Stimulated activated naive CD8-positive, alpha-beta T cell treated with anti-CD3 and anti-CD28 coated beads, Interleukin-15, amount 100 ng/mL, for 72 hours (primary cell): ENCODE data around the gene KRT16.
"Not testable (repeated sequence)": the region's sequence is repeated elsewhere in the genome, so short reads cannot be mapped to it uniquely, and the experiment has no call there.

Experiments used
- ATAC-seq: fragments of 150-1000 bp; cut with Tn5 transposase; 2 replicates; pipeline ENCODE4 v1.10.0; 2021; ENCODE audit warnings: mild to moderate bottlenecking, moderate library complexity
- DNase-seq, 2 donors: peaks; one replicate each; pipeline ENCODE4 v3.0.0; 2021 to 2022
- H3K27ac Mint-ChIP-seq, 2 donors: one replicate each; pipeline ENCODE4 v1.8.0; 2022; ENCODE audit warnings: mild to moderate bottlenecking in 2 of 2, mixed read lengths in 2 of 2, moderate library complexity in 2 of 2
- H3K27me3 Mint-ChIP-seq: one replicate; pipeline ENCODE4 v1.8.0; 2022; ENCODE audit warnings: mixed read lengths
- H3K4me1 Mint-ChIP-seq: one replicate; pipeline ENCODE4 v1.8.0; 2022; ENCODE audit warnings: mild to moderate bottlenecking, mixed read lengths
- H3K4me3 Mint-ChIP-seq, 2 donors: one replicate each; pipeline ENCODE4 v1.8.0; 2022; ENCODE audit warnings: mild to moderate bottlenecking in 2 of 2, mixed read lengths in 2 of 2, moderate library complexity in 1 of 2
- H3K9me3 Mint-ChIP-seq, 2 donors: one replicate each; pipeline ENCODE4 v1.8.0; 2022; ENCODE audit warnings: mixed read lengths in 2 of 2

Gene KRT16

DNA sequence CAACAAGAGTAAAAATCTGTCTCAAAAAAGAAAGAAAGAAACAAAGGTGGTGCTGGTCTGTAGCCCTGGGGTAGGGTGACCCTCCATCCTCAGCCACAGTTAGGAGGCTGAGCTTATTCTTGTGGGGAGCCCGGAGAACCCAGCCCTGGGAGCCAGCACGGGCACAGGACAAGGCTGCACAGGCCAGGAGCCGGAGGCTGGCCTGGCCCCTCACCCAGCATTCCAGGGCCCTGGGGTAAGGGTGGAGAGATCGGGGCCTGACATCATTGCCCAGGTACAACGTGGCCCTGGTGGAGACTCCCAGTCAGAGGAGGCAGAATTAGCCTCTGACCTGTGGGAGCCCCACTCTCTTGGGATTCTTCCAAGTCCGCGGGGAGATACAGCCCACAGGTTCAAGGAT lies 22.1 kb upstream of the KRT16 start:
- no peak overlapping the region for H3K4me3 Mint-ChIP-seq
- DNase-seq (no peak), ATAC-seq (peak; percentile 36)
- H3K27ac Mint-ChIP-seq: no peak overlapping the region
- no peaks in the 10 kb centered on the region for H3K9me3 Mint-ChIP-seq
- H3K4me1 Mint-ChIP-seq: no peaks in the 10 kb centered on the region
- H3K27me3 Mint-ChIP-seq: peaks cover 8% of the 10 kb centered on the region

DNA sequence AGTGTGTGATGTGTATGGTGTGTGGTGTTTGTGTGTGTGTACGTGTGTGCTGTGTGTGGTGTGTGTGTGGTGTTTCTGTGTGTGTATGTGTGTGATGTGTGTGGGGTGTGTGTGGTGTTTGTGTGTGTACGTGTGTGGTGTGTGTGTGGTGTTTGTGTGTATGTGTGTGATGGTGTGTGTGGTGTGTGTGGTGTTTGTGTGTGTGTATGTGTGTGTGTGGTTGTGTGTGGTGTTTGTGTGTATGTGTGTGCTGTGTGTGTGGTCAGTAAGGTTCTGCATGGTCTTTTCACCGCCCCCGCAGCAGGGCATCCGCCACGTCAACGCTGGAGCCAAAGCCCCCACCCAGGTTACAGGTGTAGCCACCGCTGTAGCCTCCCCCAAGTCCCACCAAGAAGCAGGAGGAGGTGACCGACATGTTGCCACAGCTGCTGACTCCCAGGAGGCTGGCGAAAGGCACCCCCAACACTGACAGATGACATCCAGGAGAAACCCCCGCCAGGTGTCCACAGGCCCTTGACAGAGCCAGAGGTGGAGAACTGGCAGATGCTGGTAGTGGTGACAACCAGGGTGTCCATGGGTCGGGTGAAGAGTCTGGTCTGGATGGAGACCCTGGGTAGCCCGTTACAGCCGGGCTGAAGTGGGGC lies 21.1 kb upstream of the KRT16 start:
- H3K4me3 Mint-ChIP-seq: no peak overlapping the region
- H3K27me3 Mint-ChIP-seq: no peaks in the 10 kb centered on the region
- DNase-seq (peak; percentile 16 to 21), ATAC-seq (peak; percentile 44)
- H3K4me1 Mint-ChIP-seq: no peaks in the 10 kb centered on the region
- H3K9me3 Mint-ChIP-seq: no peaks in the 10 kb centered on the region
- no peak overlapping the region for H3K27ac Mint-ChIP-seq

DNA sequence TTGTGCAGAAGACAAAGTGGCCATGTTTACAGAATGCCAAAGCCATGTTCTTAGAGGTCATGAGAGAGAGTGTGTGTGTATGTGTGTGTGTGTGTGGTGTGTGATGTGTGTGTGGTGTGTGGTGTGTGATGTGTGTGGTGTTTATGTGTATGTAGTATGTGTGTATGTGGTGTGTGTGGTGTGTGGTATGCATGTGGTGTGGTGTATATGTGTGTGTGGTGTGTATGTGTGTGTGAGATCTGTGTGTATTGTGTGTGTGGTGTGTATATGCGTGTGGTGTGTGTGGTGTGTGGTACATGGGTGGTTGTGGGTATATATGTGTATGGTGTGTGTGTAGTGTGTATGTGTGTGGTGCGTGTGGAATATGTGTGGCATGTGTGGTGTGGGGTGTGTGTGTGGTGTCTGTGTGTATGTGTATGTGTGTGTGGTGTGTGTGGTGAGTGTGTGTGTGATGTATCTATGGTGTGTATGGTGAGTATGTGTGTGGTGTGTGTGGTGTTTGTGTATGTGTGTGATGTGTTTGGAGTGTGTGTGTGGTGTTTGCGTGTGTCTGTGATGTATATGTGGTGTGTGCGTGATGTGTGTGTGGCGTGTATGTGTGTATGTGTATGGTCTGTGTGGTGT lies 20.0 kb upstream of the KRT16 start:
- Mint-ChIP-seq H3K27me3 (no peaks in the 10 kb centered on the region), H3K27ac (no peak overlapping the region), H3K9me3 (no peaks in the 10 kb centered on the region), H3K4me1 (no peaks in the 10 kb centered on the region), H3K4me3 (no peak overlapping the region)
- ATAC-seq (no peak), DNase-seq (no peak)

DNA sequence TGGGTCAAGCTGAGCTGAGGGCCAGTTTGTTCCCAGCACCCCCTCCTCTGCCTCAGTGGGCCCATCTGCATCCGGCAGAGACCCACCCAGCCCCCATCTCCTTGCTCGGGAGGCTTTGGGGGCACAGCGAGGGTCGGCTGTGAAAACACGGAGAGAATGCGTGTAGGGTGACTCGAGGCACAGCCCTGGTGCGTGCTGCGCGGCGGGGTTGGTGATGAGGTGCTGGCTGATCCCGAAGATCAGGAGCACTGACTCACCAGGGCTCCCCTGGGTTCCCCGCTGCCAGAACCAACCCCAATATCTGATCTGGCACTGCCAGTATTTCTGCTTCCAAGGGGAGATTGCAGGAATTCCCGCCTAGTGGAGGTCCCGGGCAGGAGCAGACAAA lies 19.3 kb upstream of the KRT16 start:
- no peak for ATAC-seq
- Mint-ChIP-seq H3K27ac (no peak overlapping the region), H3K4me3 (no peak overlapping the region), H3K27me3 (no peaks in the 10 kb centered on the region), H3K4me1 (no peaks in the 10 kb centered on the region), H3K9me3 (no peaks in the 10 kb centered on the region)
- DNase-seq: no peak

DNA sequence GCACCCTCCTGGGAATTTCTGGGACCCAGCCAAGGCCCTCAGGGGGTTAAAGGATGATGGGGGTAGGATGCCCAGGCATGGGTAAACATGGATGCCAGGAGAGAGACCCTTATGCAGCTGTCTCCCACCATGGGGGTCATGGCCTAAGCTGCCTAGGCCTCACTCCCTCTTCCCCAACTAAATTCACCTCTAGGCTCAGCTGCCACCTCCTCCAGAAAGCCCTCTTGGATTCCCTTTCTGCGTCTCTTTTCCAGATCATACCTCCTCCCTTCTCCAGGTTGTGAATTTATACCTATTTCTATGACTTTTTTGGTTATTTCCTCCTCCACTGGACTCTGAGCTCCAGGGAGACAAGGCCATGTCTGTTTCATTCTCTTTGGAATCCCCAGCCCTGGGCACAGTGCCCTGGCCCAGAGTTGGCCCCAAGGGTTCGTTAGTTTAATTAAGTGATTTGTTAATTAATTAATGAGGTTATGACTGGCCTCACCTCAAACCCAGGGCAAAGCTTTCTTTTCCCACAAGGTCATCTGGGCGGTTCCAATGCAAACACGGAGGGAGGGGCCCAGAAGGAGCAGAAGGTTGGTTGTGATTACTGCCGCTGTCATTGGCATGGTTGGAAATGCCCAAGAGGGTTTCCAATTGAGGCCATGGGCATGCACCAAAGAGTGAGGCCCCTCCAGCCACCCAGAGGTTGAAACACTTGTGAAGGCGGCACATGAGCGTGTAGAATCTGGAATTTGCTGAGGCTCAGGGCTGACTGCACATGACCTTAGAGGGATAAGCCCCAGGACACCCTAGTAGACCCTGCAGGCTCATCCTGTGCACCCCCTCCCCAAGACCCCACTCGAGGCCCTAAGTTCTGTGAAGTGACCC lies 18.7 kb upstream of the KRT16 start:
- no peak for DNase-seq
- no peak overlapping the region for H3K27ac Mint-ChIP-seq
- ATAC-seq: no peak
- H3K9me3 Mint-ChIP-seq: no peaks in the 10 kb centered on the region
- no peaks in the 10 kb centered on the region for H3K4me1 Mint-ChIP-seq
- H3K27me3 Mint-ChIP-seq: no peaks in the 10 kb centered on the region
- no peak overlapping the region for H3K4me3 Mint-ChIP-seq

DNA sequence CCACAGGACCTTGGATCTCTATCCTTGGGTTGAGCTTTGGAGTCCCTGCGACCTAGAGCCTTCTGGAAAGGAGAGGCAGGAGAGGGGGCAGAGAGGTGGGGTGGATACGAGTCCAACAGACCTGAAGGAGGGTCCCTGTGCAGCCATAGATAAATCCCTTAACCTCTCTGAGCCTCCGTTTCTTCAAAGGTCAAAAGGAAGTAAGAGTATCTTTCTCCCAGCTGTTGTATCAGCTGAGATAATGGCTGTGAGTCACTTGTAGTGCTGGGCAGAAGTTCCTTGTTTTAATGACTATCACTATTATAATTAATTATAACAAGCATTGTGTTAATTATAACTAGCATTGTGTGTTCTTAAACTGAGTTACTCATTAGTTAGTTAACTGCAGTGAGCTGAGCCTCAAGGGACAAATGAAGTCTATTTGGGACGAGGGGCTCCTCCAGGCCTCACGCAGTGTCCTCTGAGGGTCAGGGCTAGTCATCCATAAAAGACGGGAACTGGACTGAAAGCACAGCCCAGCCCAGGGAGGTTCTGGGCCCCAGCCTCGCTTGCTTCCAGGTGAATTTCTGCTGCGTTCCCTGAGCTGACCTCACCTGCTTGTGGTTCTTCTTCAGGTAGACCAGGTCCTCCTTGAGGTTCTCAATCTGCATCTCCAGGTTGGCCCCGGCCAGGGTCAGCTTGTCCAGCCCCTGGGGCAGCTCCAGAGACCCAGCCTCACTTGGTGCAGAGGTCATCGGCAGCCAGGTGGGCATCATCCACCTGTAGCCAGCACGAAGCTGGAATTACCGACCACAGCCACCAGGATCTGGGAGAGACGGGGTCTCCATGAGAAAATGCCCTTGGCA lies 17.5 kb upstream of the KRT16 start:
- H3K9me3 Mint-ChIP-seq: no peaks in the 10 kb centered on the region
- H3K27ac Mint-ChIP-seq: no peak overlapping the region
- no peak for ATAC-seq
- H3K4me3 Mint-ChIP-seq: no peak overlapping the region
- DNase-seq: no peak
- no peaks in the 10 kb centered on the region for H3K27me3 Mint-ChIP-seq
- no peaks in the 10 kb centered on the region for H3K4me1 Mint-ChIP-seq

DNA sequence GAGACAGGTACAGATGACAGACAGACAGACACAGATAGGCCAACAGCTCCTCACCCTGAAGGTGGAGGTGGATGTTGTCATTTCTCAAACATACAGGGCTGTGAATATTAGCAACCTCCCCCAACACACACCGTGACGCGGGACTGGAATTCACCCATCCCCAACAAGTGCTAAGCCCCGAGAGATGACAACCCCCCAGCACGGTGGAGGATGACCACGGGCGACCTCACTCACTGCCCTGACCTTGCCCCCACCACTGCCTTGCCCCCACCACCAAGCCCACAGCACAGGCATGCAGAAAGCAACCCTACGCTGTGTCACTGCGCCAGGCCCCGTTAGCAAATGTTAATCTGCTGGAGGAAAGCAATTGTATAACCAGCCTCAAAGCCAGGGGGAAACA lies 16.7 kb upstream of the KRT16 start:
- no peak overlapping the region for H3K4me3 Mint-ChIP-seq
- no peaks in the 10 kb centered on the region for H3K9me3 Mint-ChIP-seq
- H3K27ac Mint-ChIP-seq: no peak overlapping the region
- no peaks in the 10 kb centered on the region for H3K27me3 Mint-ChIP-seq
- no peak for ATAC-seq
- H3K4me1 Mint-ChIP-seq: no peaks in the 10 kb centered on the region
- DNase-seq: no peak

DNA sequence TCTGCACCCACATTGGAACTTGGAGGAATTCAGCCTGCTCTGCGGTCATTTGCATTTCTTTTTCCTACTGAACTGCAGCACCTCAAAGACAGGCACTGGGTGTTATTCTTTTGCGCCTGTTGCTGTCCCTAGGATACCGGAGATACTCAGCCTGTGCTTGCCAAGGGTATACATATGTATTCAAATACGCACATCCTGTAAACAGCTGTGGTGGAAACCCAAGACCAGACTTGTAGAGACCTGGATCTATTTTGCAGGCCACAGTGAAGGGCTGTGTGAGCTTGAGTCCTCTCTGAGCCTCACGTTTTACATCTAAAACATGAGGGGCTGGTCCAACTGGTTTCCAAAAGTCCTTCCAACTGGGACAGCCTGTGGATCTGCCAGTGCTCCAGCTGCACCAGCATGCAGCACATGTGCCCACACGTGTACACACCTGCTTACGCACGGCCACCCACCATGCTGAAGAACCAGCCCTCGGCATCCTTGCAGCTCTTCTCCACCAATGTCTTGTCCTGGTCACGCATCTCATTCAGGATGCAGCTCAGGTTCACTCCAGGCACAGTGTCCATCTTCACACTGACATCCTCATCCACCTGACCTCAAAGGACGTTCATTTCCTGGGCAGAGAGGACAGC lies 16.2 kb upstream of the KRT16 start:
- not testable (repeated sequence) for DNase-seq, H3K4me1 Mint-ChIP-seq, H3K4me3 Mint-ChIP-seq, H3K9me3 Mint-ChIP-seq, ATAC-seq, H3K27me3 Mint-ChIP-seq, H3K27ac Mint-ChIP-seq

DNA sequence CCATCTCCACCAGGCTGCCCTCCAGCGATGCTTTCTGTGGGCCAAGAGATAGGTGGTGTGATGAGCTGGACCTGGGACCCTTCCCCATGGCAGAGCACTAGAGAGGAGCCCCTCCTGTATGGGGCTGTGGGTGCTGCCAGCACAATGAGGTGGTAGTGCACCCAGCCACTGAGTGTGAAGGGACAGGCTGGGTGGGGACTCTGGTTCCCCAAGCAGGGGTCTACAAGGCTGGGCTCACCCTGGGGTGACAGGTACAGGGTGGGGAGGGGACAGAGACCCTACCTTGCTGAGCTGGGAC lies 15.5 kb upstream of the KRT16 start:
- ATAC-seq, H3K4me1 Mint-ChIP-seq, H3K27ac Mint-ChIP-seq, H3K27me3 Mint-ChIP-seq, H3K9me3 Mint-ChIP-seq, H3K4me3 Mint-ChIP-seq, DNase-seq: not testable (repeated sequence)

DNA sequence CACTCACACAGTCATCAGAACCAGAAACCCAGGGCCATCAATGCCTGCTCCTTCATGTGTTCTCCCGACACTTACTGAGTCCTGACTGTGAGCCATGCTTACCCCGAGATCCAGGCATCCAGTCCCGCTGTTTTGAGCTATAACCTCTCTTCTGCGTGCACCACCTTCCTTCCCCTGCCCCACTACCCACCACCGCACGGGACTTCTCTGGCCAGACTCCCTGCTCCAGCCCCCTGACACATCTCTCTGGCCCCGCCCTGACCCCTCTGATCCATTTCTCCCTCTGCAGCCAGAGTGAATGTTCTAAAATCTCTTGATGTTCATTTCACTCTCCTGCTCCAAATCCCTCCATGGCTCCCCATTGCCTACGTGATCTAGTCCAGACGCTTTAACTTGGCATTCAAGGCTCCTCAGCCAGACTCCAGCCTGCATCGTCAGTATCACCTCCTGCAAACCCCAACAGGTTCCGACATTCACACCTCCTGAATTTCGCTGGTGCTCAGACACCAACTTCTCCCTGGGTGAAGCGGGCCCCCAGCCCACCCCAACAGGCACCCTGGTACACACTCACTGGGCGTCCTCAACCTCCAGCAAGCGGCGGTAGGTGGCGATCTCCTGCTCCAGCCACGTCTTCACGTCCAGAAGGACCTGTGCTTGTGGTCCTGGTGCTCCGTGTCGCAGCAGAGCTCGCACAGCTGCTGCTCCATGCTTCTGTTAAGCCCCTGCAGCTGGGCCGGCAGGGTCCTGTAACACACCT lies 14.9 kb upstream of the KRT16 start:
- ATAC-seq (no peak), DNase-seq (no peak)
- no peaks in the 10 kb centered on the region for H3K4me1 Mint-ChIP-seq
- no peak overlapping the region for H3K27ac Mint-ChIP-seq
- H3K27me3 Mint-ChIP-seq: no peaks in the 10 kb centered on the region
- H3K4me3 Mint-ChIP-seq: no peak overlapping the region
- no peaks in the 10 kb centered on the region for H3K9me3 Mint-ChIP-seq

DNA sequence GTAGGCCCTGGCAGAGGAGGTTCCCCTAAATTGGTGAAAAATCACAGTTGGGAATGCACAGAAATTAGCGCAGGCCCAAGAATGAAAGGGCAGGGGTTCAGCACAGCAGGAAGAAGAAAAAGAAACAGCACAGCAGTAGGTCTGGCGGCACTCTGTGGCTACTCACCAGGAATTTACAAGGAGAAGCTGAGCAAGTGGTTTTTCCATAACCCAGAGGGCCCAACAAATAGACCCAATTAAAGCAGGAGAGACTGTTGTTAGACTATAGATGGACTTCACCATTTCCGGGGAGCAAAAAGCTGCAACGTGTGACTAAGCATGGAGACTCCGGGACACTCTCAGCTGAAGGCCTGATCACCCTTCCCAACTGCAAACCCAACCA lies 14.3 kb upstream of the KRT16 start:
- not testable (repeated sequence) for H3K27me3 Mint-ChIP-seq, H3K9me3 Mint-ChIP-seq, H3K4me1 Mint-ChIP-seq, H3K4me3 Mint-ChIP-seq, DNase-seq, ATAC-seq, H3K27ac Mint-ChIP-seq

DNA sequence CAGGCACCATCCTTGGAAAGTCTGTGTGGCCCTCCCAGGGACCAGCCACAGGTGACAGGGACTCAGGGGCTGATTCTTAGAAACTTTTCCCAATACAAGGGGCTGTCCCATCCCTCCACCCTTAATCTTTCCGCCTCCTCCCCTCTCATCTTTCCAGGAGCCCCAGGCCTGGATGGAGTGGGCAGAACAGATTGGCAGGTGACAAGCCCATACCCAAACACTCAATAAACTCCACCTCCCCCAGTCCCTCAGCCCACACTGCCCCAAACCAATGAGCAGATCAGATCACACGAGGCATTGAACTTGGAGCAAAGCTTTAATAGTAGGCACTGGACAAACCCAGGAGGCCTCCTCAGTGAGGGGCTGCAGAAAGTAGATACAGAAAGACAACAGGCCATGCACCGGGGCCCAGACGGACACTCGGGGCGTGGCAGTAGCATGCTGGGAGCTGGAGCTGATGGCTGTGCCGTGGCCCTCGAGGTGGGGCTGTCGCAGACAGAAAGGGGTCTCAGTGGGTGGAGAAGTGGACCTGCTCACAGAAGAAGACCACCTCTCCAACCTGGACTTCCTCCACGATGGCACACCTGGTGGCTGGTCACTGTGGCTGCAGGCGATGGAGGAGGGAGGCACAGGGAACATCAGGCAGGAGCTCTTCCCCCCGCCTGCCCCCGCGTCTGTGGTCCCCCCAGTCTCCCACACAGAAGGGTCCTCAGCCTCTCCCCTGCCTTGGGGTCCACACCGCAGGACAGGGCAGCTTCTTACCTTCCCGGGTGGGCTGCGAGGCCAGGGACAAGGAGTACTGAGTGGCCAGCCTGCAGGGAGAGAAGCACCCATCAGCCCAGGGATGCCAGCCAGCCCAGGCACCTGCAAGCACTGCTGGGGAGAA lies 13.7 kb upstream of the KRT16 start:
- H3K4me3 Mint-ChIP-seq, H3K4me1 Mint-ChIP-seq, H3K9me3 Mint-ChIP-seq, H3K27me3 Mint-ChIP-seq, DNase-seq, ATAC-seq: not testable (repeated sequence)
- peak overlapping the region in 1 of 2 donors; percentile 38 for H3K27ac Mint-ChIP-seq

DNA sequence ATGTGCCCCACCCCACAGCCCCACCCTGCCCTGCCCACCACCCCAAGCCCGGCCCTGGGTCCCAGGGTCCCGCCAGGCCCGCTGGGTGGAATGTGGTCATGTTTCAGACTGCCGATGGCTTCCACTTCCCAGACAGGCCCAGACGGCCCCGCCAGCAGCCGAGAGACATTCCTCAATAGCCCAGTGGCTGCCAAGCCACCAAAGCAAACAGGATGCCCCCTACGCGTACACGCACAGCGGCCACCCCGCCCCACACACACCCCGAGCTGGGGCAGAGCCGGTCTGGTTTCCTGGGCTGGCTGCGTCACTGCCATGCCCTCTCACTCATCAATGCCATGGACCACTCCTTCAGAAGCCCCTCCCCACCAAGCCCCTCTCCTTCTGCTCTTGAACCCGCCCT lies 13.0 kb upstream of the KRT16 start:
- Mint-ChIP-seq H3K4me1 (no peaks in the 10 kb centered on the region), H3K27ac (peak overlapping the region in 1 of 2 donors; percentile 38), H3K9me3 (no peaks in the 10 kb centered on the region), H3K4me3 (no peak overlapping the region), H3K27me3 (no peaks in the 10 kb centered on the region)
- DNase-seq: no peak
- ATAC-seq: no peak
